HepG2 (cell line): ENCODE results near the gene TTLL8. TPM values are rescaled to one million over a fixed set of nuclear protein-coding genes. Genes with fewer than 3 reads are reported as not detected.

ENCODE experiments used
- ATAC-seq: fragments of 200-7000 bp; cut with Tn5 transposase; 3 replicates; pipeline ENCODE4 v1.9.1; 2020; ENCODE audit warnings: mild to moderate bottlenecking, moderate library complexity
- BruUV-seq: library from RNA; stranded (reverse); fragments of 400-500 nt; replicated peaks from 2 replicates; lab custom pipeline; 2021; lab: Mats Ljungman, UMichigan
- CTCF ChIA-PET: fragments of 300-600 bp; formaldehyde crosslinking; extraction: SDS; loops from one replicate; lab custom pipeline; 2021; ENCODE audit warnings: low total read pairs, inconsistent platforms, low intra/inter-chr PET ratio; lab: Yijun Ruan, JAX
- POLR2A ChIA-PET: fragments of 350-600 bp; sonication (Branson Sonifier 250); formaldehyde crosslinking; loops from one replicate; lab custom pipeline; 2020; ENCODE audit warnings: antibody characterized with exemption, inconsistent platforms; lab: Yijun Ruan, JAX
- DNase-seq: peaks from one replicate; pipeline ENCODE4 v3.0.0-alpha.2; 2015; ENCODE audit warnings: low spot score
- FAIRE-seq: peaks from 3 replicates; lab custom pipeline; 2011; peaks lifted over from hg19 to GRCh38; lab: Jason Lieb, UNC
- H2AFZ ChIP-seq: one replicate; pipeline ENCODE4 v1.6.1; 2011; ENCODE audit warnings: low read length, inconsistent platforms
- H3K27ac ChIP-seq: fragments of 300-600 bp; 3 replicates; pipeline ENCODE4 v1.8.0; 2011; ENCODE audit warnings: mixed run types, mild to moderate bottlenecking, mixed read lengths, low read length, inconsistent platforms; ENCODE audit not compliant: insufficient read depth; ENCODE audit errors: extremely low read length
- H3K27me3 ChIP-seq, 2 experiments: fragments of 200-600 bp in 1 of 2; 2 replicates in 1 of 2; 3 replicates in 1 of 2; pipeline versions ENCODE4 v1.6.0 to v1.8.0; 2011; ENCODE audit warnings: low read length in 2 of 2, mild to moderate bottlenecking in 2 of 2, moderate library complexity in 2 of 2, inconsistent platforms in 1 of 2; ENCODE audit not compliant: insufficient read depth in 2 of 2, control insufficient read depth in 1 of 2
- H3K36me3 ChIP-seq, 2 experiments: fragments of 200-600 bp in 1 of 2; replicated peaks in 1 of 2; 2 replicates in 1 of 2; 3 replicates in 1 of 2; pipeline versions ENCODE4 v1.5.1 to v1.8.0; 2011; ENCODE audit warnings: low read length in 2 of 2, inconsistent platforms in 1 of 2; ENCODE audit not compliant: insufficient read depth in 2 of 2, control insufficient read depth in 1 of 2
- H3K4me1 ChIP-seq: 2 replicates; pipeline ENCODE4 v1.5.1; 2012; ENCODE audit warnings: low read length, inconsistent platforms; ENCODE audit not compliant: insufficient read depth
- H3K4me2 ChIP-seq: 2 replicates; pipeline ENCODE4 v1.6.0; 2011; ENCODE audit warnings: low read depth, low read length, inconsistent platforms
- H3K4me3 ChIP-seq, 3 experiments: fragments of 200-600 bp in 1 of 3; sonication (generic), shearing (Covaris generic) in 1 of 3; replicated peaks in 1 of 3; 2 replicates each; pipeline ENCODE4 v1.5.1; 2011 to 2016; ENCODE audit warnings: low read length in 3 of 3, inconsistent platforms in 2 of 3, low read depth in 2 of 3, mild to moderate bottlenecking in 2 of 3, control low read depth in 1 of 3, mixed read lengths in 1 of 3; ENCODE audit not compliant: insufficient read depth in 1 of 3
- H3K79me2 ChIP-seq: one replicate; pipeline ENCODE4 v1.6.1; 2011; ENCODE audit warnings: low read length, inconsistent platforms; ENCODE audit not compliant: insufficient read depth
- H3K9ac ChIP-seq: 2 replicates; pipeline ENCODE4 v1.6.0; 2011; ENCODE audit warnings: mild to moderate bottlenecking, low read depth, low read length, inconsistent platforms; ENCODE audit not compliant: insufficient read depth
- H3K9me3 ChIP-seq: 2 replicates; pipeline ENCODE4 v1.5.1; 2012; ENCODE audit warnings: mild to moderate bottlenecking, low read length
- H4K20me1 ChIP-seq: 2 replicates; pipeline ENCODE4 v1.6.0; 2011; ENCODE audit warnings: inconsistent platforms, mild to moderate bottlenecking, low read length, moderate library complexity; ENCODE audit not compliant: insufficient read depth
- ATRX ChIP-seq: sonication (generic); formaldehyde crosslinking; IDR thresholded peaks from 2 replicates; pipeline ENCODE4 v1.4.0; 2020; ENCODE audit warnings: missing genetic modification reagents, borderline replicate concordance
- CHD2 ChIP-seq: IDR thresholded peaks from 2 replicates; pipeline ENCODE4 v1.6.1; 2011; ENCODE audit warnings: low read depth, low read length, improper control_type of control experiment
- KLF6 ChIP-seq: IDR thresholded peaks from 2 replicates; pipeline ENCODE4 v1.8.0; 2016; ENCODE audit warnings: missing biosample characterization, missing genetic modification reagents
- TFAP4 ChIP-seq: sonication (generic); IDR thresholded peaks from 2 replicates; pipeline ENCODE4 v1.6.1; 2016; ENCODE audit warnings: low read depth, borderline replicate concordance
- ZNF20 ChIP-seq: sonication (generic); formaldehyde crosslinking; IDR thresholded peaks from 2 replicates; pipeline ENCODE4 v1.4.0; 2020; ENCODE audit warnings: mild to moderate bottlenecking, moderate library complexity, missing genetic modification reagents
- ZNF205 ChIP-seq: IDR thresholded peaks from 2 replicates; pipeline ENCODE4 v1.6.1; 2018; ENCODE audit warnings: missing biosample characterization, missing genetic modification reagents
- ZNF280D ChIP-seq: sonication (generic); formaldehyde crosslinking; IDR thresholded peaks from 2 replicates; pipeline ENCODE4 v1.5.1; 2020; ENCODE audit warnings: mild to moderate bottlenecking, missing genetic modification reagents
- ZNF44 ChIP-seq: sonication (generic); formaldehyde crosslinking; IDR thresholded peaks from 2 replicates; pipeline ENCODE4 v1.5.1; 2020; ENCODE audit warnings: mild to moderate bottlenecking, missing genetic modification reagents
- WGBS: methylation state at CpG from one replicate; pipeline ENCODE4 v1.1.6; 2017; ENCODE audit warnings: low lambda C conversion rate; 5-methylcytosine and 5-hydroxymethylcytosine counted together
- in situ Hi-C: cut with HindIII; loops from 2 replicates; pipeline ENCODE4 v1.10.0; 2017; ENCODE audit warnings: low pct_unique_long_range_greater_than_20kb; ENCODE audit not compliant: extremely low pct_ligation_motif_present
- intact Hi-C: fragments of 100-400 bp; cut with micrococcal nuclease; formaldehyde crosslinking; loops from one replicate; pipeline ENCODE4 v1.10.0; 2022; ENCODE audit not compliant: unreplicated experiment
- polyA plus RNA-seq, 8 experiments: library from polyadenylated mRNA; depleted of rRNA in 3 of 8; stranded (reverse) in 7 of 8; unstranded in 1 of 8; fragments of >200 nt; fragmentation: Illumina TruSeq in 4 of 8; extraction: Trizol in 4 of 8; gene quantifications; 2 replicates each; pipeline versions ENCODE4 v1.2.1 to v1.2.3, GENCODE V29; 2011 to 2016; ENCODE audit warnings: low read depth in 4 of 8, missing spikeins in 1 of 8, mixed read lengths in 1 of 8; ENCODE audit not compliant: insufficient read depth in 1 of 8
- total RNA-seq, 5 experiments: library from RNA; depleted of rRNA; stranded (reverse); fragments of >200 nt; fragmentation: Illumina TruSeq; extraction: Trizol; gene quantifications; 2 replicates each; pipeline ENCODE4 v1.2.3, GENCODE V29; 2016; ENCODE audit warnings: low read depth in 1 of 5

The TTLL8 gene
- total and polyA plus RNA-seq, 2 of the 13 experiments (the other 11 are each of a cell fraction or from before 2014, with no cell fraction given), result not detected

GRCh38 chr22:50014655-50015401 is 43.3 kb downstream of the TTLL8 start:
- ChIA-PET POLR2A (no interaction called here), CTCF (no interaction called here)
- no peak for FAIRE-seq

GRCh38 chr22:50014053-50014501 is 44.0 kb downstream of the TTLL8 start:
- no peak for TF ChIP-seq ZNF280D (CRISPR knock-in tag)
- TF ChIP-seq ZNF205 (CRISPR knock-in tag), result no peak
- TF ChIP-seq ATRX (CRISPR knock-in tag), result no peak
- TF ChIP-seq CHD2, result no peak
- no peak for TF ChIP-seq ZNF44 (CRISPR knock-in tag)
- no peak for TF ChIP-seq TFAP4
- no peak for ATAC-seq
- DNase-seq, result no peak
- Histone ChIP-seq H2AFZ (no peak overlapping the region), H3K27ac (no peak overlapping the region), H3K79me2 (no peaks in the 10 kb centered on the region), H3K9ac (no peak overlapping the region), H4K20me1 (no peaks in the 10 kb centered on the region), H3K4me3 (no peak overlapping the region), H3K27me3 (peaks cover 21 to 74% of the 10 kb centered on the region in 2 experiments; a peak in 4 of 5 replicates), H3K36me3 (no peaks in the 10 kb centered on the region), H3K4me1 (no peaks in the 10 kb centered on the region), H3K4me2 (no peak overlapping the region), H3K9me3 (no peaks in the 10 kb centered on the region)
- intact Hi-C loops, result no loop called here
- ChIA-PET CTCF (no interaction called here), POLR2A (no interaction called here)
- in situ Hi-C loops, result no loop called here
- WGBS, result 33% methylated on average over 1 of the region's 16 CpGs
- BruUV-seq, result no TSS peak
- no peak for FAIRE-seq

More at GRCh38 chr22:50014655-50015401, 43.3 kb downstream of the TTLL8 start:
- H3K36me3 ChIP-seq, result no peaks in the 10 kb centered on the region
- no peak overlapping the region for H3K9ac ChIP-seq
- ATAC-seq, result no peak
- no peaks in the 10 kb centered on the region for H4K20me1 ChIP-seq
- no TSS peak for BruUV-seq
- H2AFZ ChIP-seq, result no peak overlapping the region
- no peak overlapping the region for H3K27ac ChIP-seq
- no peaks in the 10 kb centered on the region for H3K9me3 ChIP-seq
- H3K4me2 ChIP-seq, result no peak overlapping the region
- DNase-seq, result no peak
- no peak overlapping the region for H3K4me3 ChIP-seq
- no peak for TF ChIP-seq KLF6 (CRISPR knock-in tag)
- TF ChIP-seq ZNF20 (CRISPR knock-in tag), result no peak
- TF ChIP-seq, all 625 proteins: peak for 0
- Histone ChIP-seq H3K79me2 (no peaks in the 10 kb centered on the region), H3K27me3 (peaks cover 20 to 73% of the 10 kb centered on the region in 2 experiments; a peak in 4 of 5 replicates), H3K4me1 (no peaks in the 10 kb centered on the region)
- WGBS, result 39% methylated on average over 25 of the region's 91 CpGs
- in situ Hi-C loops, result no loop called here
- intact Hi-C loops, result no loop called here
